HG03039 (cell line): Measurements from ENCODE around the gene PDGFRA.

Experiments used
- ATAC-seq: cut with Tn5 transposase; IDR thresholded peaks from one replicate; pipeline ENCODE4 v1.9.1; 2021; ENCODE audit warnings: mild to moderate bottlenecking, moderate library complexity; ENCODE audit not compliant: unreplicated experiment

PDGFRA gene

DNA sequence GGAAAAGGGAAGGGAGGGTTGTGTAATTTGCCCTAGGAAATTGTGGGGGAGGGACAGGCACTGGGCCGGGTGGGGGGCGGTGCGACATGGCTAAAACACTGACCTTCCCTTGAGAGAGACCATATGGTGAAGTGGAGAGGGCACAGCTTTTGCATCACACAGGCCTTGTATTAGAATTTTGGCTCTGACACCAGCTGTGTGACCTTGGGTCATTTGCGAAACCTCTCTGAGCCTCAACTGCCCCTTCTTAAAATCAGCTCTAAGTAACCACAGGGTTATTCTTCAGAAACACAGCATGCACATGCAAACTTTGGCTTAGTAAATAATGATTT, 25.8 kb downstream of the PDGFRA start:
- ATAC-seq, result no peak

DNA sequence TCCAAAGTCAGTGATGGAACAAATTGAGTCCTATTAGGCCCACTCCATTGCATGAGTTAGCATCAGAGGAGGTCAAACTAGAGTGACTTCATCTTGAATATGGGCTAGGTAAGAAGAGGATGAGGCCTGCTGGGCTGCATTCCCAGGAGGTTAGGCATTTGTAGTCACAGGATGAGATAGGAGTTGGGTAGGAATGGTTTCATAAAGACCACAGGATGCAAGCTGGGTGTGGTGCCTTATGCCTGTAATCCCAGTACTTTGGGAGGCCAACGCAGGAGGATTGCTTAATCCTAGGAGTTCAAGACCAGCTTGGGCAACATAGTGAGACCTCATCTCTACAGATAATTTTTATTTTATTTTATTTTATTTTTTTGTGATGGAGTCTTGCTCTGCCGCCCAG, 26.8 kb downstream of the PDGFRA start:
- ATAC-seq, result no peak

DNA sequence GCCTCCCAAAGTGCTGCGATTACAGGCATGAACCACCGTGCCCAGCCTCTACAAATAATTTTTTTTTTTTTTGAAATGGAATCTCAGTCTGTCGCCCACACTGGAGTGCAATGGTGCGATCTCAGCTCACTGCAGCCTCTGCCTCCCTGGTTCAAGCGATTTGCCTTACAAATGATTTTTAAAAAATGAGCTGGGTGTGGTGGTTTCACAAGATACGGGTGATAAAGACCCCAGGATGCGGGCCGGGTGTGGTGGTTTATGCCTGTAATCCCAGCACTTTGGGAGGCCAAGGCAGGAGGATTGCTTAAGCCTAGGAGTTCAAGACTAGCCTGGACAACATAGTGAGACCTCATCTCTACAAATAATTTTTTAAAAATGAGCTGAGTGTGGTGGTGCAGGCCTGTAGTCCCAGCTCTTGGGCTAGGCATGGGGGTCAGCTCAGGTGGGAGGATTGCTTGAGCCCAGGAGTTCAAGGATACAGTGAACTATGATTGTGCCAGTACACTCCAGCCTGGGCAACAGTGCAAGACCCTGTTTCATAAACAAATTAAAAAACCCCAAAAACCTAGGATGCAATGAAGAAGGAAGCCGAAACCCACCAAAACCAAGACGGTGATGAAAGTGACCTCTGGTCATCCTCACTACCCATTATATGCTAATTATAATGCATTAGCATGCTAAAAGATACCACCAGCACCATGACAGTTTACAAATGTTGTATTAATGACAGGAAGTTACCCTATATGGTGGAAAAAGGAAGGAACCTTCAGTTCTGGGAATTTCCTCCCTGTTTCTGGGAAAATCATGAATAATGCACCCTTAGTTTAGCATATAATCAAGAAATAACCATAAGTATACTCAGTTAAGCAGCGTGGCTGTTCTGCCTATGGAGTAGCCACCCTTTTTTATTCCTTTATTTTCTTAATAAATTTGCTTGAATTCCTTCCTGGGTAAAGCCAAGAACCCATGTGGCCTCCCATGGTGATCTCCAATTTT, 27.7 kb downstream of the PDGFRA start:
- ATAC-seq, result no peak

DNA sequence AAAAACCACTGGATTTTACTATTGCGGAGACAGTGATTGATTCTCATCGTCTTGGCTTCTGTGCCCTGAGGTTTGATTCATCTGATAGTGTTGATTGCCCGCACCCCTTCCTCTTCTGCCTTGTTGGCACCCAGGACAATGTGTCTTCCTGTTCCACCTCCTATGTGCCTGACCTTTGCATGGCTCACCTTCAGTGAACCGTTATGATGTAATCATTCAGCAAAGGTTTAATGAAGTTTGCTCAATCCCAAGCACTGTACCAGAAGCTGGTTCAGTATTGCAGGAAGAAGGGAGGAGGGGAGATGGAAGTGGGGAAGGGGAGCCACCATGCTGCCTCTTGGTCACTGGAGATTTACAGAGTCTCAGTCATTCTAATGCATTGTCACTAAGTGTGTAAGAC, 36.3 kb downstream of the PDGFRA start:
- no peak for ATAC-seq

DNA sequence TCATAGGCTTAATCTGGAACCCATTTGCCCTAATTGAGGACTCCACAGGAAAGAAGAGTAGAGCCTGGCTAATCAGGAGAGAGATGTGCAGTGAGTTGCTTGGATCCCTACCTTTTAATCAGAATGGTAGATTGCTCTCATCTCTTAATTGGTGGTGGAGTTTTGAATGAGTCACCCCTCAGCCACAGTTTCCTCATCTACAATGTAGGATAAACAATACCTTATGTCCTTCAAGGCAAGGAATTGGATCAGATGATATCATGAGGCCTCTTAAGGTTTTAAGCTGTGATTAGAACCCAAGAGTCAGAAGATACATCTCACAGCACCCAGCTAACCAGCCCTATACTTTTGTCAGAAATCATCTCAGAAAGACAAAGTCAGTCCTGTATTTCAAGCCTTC, 39.1 kb downstream of the PDGFRA start:
- ATAC-seq, result no peak

DNA sequence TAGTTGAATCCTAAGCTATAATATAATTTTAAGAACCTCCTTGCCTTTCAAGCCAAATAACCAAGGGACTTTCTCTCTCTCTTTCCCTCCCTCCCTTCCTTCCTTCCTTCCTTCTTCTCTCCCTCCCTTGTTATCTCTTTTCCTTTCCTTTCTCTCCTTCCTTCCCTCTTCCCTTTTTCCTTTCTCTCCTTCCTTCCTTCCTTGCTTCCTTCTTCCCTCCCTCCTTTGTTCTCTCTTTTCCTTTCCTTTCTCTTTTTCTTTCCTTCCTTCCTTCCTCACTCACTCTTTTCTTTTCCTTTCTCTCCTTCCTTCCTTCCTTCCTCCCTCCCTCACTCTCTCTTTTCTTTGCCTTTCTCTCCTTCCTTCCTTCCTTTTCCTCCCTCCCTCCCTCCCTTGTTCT, 42.4 kb downstream of the PDGFRA start:
- ATAC-seq, result no peak

DNA sequence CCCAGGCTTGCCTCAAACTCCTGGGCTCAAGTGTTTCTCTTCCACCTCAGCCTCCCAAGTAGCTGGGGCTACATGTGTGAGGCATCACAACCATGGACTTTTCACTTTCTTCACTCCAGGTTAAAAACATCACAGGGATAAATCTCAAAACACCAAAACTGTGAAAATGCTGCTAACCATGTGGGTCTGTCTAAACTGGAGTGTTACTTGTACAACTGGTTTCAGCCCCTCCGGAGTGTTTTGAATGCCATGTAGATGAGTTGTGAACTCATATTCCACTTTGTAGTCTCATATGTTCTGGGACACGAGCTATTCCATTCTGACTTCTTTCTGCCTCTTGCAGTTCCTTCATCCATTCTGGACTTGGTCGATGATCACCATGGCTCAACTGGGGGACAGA, 43.0 kb downstream of the PDGFRA start:
- ATAC-seq, result no peak

DNA sequence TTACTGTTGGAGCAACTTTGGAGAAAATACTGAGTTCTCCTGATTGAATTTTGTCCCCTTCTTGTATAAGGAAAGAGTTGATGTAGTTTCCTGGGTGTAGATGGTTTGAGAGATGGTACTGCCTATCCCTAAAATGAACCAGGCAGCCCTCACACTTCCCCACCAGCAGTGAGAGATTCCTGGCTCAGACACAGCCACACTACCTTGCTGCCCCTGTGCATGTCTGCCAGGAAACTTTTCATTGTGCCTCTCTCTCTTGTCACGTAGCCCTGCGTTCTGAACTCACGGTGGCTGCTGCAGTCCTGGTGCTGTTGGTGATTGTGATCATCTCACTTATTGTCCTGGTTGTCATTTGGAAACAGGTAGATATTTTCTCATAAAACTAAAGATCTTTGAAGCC, 45.2 kb downstream of the PDGFRA start:
- ATAC-seq, result no peak

DNA sequence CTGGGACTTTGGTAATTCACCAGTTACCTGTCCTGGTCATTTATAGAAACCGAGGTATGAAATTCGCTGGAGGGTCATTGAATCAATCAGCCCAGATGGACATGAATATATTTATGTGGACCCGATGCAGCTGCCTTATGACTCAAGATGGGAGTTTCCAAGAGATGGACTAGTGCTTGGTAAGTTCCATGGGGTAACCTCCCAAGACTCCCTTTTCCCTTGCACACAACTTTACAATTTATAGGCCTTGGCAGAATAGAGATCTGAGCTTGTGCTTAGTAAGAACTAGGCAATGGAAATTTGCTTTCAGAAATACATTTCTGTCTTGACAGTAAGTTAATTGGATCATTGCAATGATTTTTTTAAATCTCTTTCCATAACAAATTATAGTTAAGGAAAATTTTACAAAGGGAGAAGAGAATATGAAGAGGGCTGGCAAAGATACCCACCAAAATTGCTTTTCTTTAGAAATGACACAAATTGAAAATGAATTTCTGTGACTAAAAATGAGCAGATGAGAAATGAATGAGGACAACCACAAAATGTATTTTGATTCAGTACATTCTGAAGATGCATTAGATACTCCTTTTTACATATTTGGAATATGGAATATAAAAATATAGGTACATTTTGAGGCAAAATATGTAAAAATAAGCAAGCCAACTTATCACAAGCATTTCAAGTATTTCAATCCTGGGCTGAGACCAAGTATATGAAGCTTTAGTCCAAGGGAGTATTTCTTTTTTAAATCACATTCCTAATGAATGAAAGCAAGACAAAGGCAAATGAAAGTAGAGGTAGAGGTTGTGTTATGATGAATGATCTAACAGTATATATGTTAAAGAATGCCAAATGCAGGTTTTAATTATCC, 45.9 kb downstream of the PDGFRA start:
- no peak for ATAC-seq

DNA sequence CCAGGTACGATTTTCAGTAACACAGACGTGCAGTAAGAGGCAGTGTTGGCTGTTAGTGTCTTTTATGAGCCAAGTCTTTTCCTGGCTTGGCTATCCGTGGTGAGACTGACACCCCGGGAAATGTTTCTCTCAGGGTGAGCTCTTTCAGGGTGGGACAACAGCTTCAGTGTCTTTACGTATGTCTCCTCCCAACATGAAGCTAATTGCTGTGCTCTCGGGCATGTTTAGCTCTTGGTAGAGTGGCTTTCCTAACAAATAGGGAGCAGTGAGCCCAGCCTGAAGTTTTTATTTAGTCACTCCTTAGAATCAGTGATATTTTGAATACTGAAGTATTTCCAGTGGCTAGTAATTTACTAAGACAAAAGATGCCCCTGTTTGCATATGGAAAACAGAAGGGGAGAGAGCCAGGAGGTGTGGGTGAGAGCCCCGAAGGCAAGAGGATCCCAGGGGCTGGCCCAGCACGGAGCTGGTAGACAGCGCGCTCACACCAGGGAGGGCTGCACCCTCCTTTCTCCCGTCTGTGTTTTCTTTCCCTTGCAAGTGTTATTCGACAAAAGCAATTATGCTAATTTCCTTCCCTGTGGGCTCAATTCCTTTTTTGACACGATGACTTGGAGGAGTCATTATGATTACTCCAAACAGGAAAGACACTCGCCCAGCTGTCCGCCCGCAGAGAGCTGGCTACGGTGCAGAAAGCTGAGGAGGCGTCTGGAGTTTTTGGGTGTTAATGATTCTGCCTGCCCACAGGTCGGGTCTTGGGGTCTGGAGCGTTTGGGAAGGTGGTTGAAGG, 47.7 kb downstream of the PDGFRA start:
- ATAC-seq, result no peak

DNA sequence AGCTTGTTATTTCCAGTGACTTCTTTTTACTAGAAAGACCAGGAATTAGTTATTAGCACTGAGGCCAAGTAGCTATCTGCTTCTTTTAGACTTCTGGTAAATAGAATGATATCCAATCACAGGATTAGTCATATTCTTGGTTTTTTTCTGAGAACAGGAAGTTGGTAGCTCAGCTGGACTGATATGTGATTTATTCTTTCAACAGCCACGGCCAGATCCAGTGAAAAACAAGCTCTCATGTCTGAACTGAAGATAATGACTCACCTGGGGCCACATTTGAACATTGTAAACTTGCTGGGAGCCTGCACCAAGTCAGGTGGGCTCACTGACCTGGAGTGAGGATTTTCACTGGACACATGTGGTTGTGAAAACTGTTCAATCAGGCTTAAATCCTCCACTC, 48.6 kb downstream of the PDGFRA start:
- peak; percentile 55 for ATAC-seq

DNA sequence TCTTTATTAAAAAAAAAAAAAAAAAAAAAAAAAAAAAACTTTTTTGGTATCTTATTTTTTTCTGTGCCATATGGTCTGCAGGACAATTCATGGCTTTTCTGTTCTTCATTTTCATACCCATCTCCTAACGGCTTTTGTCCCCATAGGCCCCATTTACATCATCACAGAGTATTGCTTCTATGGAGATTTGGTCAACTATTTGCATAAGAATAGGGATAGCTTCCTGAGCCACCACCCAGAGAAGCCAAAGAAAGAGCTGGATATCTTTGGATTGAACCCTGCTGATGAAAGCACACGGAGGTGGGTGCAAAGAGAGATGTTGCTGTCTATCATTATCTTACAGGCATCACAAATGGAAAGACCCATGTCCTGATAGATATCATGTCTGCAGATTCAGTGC, 49.1 kb downstream of the PDGFRA start:
- no peak for ATAC-seq

DNA sequence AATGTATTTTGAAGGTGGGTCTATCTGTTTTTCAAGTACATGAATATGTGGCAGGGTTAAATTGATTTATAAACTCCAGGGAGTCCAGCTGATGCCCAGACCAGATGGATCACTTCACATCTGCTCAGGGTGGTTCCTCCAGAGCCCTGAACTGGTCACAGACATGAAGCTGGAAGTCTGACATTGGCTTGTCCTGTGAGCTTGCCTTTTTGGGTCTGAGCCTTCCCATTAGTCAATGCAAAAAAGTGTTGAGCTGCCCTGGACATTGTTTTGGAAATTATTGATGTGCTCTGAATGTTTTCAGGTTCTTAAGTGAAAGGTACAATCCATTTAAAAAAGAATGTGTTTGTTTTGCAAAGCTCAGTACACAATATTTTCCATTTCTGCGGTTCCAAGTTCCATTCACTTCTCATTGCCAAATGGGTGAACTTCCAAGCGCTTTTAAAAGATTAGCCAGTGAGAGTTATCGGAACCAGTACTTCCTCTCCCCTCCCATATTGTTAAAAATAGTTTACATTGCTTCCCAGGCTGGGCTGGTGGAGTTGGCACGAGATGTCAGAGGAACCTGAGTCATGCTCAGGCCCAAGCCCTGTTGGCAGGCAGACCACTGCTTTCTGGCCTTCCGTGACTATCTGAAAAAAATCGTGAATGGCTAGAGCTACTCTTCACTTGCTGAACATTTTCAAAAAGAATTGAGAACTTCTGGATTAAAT, 52.1 kb downstream of the PDGFRA start:
- no peak for ATAC-seq

DNA sequence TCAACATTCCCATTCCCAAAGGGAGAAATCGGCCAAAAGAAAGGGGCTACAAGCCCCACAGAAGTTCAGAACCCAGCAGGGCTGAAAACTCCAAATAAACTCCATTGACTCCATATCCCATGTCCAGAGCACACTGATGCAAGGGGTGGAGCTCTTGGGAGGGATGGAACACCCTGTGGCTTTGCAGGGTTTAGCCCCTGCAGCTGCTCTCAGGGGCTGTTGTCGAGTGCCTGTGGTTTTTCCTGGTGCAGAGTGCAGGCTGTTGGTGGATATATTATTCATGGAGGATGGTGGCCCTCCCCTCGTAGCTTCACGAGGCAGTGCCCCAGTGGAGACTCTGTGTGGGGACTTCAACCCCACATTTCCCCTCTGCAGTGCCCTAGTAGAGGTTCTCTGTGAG, 53.7 kb downstream of the PDGFRA start:
- no peak for ATAC-seq

DNA sequence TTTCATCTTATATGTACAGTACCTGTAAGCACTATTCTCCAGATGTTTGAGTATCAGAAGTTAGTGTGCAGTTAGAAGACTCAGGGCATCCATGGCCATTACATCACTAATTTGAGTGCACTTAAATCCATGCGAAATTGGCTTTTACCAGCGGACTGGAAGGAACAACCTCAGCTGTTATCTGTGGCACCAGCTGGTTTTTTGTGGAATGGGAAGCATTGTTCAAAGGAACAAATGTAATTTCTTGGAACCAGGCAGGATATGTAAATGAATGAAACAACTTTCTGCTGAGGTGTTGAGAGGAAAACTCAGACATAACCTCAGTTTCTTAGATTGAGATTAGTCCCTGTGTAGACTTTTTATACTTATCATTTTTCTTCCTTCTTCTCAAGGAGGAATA, 60.2 kb downstream of the PDGFRA start:
- no peak for ATAC-seq

DNA sequence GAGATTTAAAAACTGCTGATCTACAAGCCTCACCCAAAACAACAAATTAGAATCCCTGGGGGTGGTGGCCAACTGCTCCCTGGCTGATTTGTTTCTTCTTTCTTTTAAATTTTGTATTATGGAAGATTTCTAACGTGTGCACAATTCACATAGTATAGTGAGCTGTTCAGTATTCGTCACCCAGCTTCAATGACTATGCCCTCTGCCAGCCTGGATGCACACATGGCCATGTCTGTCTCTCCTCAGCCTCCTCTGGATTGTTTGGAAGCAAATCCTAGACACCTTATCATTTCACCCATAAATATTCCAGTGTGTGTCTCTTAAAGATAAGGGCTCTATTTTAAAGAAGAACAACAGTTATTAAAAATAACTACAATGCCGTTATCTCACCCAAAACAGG, 61.9 kb downstream of the PDGFRA start:
- no peak for ATAC-seq

DNA sequence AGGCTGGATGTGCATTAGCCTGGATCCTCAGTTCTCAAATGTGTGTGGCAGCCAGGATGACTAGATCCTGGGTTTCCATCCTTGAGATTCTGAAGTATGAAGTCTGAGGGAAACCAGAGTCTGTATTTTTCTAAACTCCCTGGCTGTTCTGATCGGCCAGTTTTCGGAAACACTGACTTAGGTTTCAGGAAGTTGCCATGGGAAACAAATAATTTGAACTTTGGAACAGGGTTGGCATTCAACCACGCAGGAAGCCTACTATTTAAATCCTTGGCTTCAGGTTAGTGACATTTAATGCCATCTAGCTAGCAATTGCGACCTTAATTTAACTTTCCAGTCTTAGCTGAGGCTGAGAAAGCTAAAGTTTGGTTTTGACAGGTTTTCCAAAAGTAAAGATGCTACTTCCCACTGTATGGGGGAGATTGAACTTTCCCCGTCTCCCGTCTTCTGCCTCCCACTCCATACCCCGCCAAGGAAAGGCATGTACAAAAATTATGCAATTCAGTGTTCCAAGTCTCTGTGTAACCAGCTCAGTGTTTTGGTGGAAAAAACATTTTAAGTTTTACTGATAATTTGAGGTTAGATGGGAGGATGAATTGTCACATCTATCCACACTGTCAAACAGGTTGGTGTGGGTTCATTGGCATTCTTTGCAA, 67.6 kb downstream of the PDGFRA start:
- no peak for ATAC-seq

DNA sequence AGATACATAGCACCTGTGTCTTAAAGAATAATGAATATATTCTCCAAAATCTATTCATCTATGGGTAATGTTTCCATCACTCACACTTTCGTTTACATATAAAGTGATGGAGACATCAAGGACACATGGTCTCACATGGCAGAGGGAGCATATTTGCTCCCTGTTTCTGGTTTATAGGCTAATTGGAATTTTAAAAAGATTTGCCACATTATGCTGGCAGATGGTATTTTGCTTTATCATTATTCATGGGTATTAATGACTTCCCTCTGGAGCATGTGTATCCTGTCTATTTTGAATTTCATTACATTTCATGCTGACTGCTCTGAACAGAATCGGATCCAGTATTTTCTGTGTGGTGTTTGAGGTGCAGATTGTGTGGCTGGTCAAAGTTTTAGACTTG, 79.0 kb downstream of the PDGFRA start:
- ATAC-seq, result no peak

DNA sequence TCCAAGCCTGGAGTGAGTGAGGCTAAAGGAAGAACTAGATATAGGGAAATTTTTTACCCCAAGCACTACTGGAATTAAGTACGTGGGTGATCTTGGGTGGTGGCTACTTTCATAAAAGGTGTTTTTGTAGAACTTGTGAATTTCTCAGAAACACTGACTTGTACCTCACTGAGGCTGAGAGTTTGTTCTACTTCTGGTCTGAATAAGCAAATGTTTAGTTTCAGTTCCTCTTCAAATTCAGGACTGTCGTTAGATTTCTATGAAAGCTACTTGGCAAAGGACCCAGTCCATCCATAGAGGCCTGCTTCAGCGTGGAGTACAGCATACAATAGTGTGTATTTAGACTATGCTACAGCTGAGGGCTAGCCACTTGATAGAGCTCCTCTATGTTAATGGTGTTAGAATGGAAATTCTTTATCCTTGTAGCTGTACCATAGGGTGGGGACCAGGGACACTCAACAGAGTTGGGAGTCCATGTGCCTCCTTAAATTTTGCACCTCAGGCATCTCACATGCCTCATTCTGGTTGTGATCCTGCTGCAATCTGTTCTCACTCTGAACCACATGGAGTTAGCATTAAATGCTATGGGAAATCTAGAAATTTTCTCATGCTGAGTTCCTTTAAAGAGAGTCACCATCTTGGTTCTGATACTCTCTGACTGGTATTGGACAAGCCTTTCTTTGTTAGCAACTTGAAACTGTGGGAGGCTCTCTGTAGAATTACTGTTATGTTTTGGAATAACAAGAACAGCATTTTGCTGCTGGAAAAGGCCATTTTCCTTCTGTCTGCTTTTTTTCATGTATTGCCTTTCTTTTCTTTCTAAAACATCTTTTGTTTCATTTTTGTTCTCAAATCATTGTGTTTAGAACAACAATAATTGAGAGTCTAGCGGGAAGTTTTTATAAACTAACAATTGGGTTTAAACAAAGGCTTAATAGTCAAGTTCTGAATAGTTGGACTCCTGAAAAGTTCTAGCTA, 86.8 kb downstream of the PDGFRA start:
- ATAC-seq, result peak; percentile 95
